Activated naive CD8-positive, alpha-beta T cell treated with anti-CD3 and anti-CD28 coated beads, Interleukin-2, amount 10 ng/mL, durations not matched to agents 7 days and 5 days (primary cell): Measurements from ENCODE around the gene USP13. TPM values are rescaled to one million over a fixed set of nuclear protein-coding genes. Genes with fewer than 3 reads are reported as not detected.

Experiments
- ATAC-seq: fragments of 150-1000 bp; cut with Tn5 transposase; one replicate; pipeline ENCODE4 v1.10.0; 2021; ENCODE audit warnings: low read depth, moderate library complexity
- POLR2A ChIA-PET: fragments of 350-600 bp; sonication (Branson Sonifier 250); formaldehyde crosslinking; loops from one replicate; lab custom pipeline; 2021; ENCODE audit warnings: antibody characterized with exemption; lab: Charles Lee
- DNase-seq: peaks from one replicate; pipeline ENCODE4 v3.0.0; 2021
- H3K27ac Mint-ChIP-seq: one replicate; pipeline ENCODE4 v1.8.0; 2022; ENCODE audit warnings: mild to moderate bottlenecking, mixed read lengths
- H3K27me3 Mint-ChIP-seq: one replicate; pipeline ENCODE4 v1.8.0; 2022; ENCODE audit warnings: mild to moderate bottlenecking, moderate library complexity, mixed read lengths
- H3K36me3 Mint-ChIP-seq: one replicate; pipeline ENCODE4 v1.8.0; 2021; ENCODE audit warnings: mild to moderate bottlenecking, mixed read lengths
- H3K4me1 Mint-ChIP-seq: one replicate; pipeline ENCODE4 v1.8.0; 2021; ENCODE audit warnings: mixed read lengths
- H3K4me3 Mint-ChIP-seq: one replicate; pipeline ENCODE4 v1.8.0; 2022; ENCODE audit warnings: mild to moderate bottlenecking, moderate library complexity, mixed read lengths
- H3K9me3 Mint-ChIP-seq: one replicate; pipeline ENCODE4 v1.8.0; 2021; ENCODE audit warnings: mixed read lengths
- total RNA-seq, 2 experiments: library from RNA; stranded (reverse); gene quantifications; one replicate each; pipeline ENCODE4 v1.2.3, GENCODE V29; 2021

USP13 gene
- total RNA-seq, 2 experiments from 2014 or later = 7.1 to 8.4 TPM

DNA sequence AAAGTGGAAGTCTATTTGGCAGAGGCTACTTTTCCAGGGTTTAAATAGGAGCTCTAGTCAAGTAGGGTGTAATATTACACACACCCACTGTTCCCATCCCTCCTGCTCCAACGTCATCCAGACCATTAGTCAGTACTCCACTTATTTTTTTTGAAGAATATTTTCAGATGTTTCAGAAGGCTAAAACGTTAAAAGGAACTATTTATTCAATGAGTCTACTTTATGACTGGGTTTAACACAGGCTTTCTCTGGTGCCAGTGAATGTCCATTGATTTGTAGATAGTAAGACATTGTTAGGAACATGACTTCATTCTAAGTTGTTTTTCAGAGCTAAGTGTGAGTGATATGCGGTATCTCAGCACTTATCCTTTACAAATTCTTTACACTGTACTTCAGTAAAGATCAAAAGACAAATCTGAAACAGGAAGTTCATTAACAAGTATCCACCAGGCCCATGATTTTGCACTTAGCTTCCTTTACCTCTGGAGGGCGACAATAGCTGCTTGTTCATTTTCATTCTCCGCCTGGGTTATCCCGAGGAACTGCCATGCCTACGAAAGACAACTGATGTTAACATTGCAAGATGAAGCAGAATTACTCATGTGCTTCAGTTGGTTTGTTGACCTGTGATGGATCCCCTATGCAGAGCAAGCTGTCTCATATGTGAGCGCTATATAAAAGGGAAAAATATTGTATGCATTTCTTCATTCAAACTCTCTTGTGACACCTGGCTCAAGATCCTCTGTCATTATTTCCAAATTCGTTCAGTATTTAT lies 158.7 kb downstream of the USP13 start:
- POLR2A ChIA-PET = no interaction called here
- no peak for ATAC-seq
- no peak for DNase-seq
- no peaks in the 10 kb centered on the region for H3K9me3 Mint-ChIP-seq
- no peaks in the 10 kb centered on the region for H3K36me3 Mint-ChIP-seq
- no peak overlapping the region for H3K4me3 Mint-ChIP-seq
- no peak overlapping the region for H3K27ac Mint-ChIP-seq
- H3K4me1 Mint-ChIP-seq = peaks cover 2% of the 10 kb centered on the region
- H3K27me3 Mint-ChIP-seq = no peaks in the 10 kb centered on the region

DNA sequence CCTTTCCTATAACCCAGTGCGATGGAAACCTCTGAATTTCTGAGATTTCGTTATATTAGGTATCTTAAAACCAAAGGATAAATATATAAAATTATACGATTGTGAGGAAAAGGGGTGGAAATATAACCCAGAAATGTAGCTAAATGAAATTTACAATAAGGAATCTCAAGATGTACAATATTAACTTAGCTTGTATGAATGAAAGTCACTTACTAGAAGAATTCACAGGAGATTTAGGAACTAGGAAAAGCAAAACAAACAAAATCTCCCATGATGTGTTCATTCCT lies 159.2 kb downstream of the USP13 start:
- no peak for DNase-seq
- no peak overlapping the region for H3K27ac Mint-ChIP-seq
- no peaks in the 10 kb centered on the region for H3K9me3 Mint-ChIP-seq
- H3K4me3 Mint-ChIP-seq = no peak overlapping the region
- no peaks in the 10 kb centered on the region for H3K36me3 Mint-ChIP-seq
- ATAC-seq = no peak
- H3K27me3 Mint-ChIP-seq = no peaks in the 10 kb centered on the region
- peaks cover 2% of the 10 kb centered on the region for H3K4me1 Mint-ChIP-seq
- POLR2A ChIA-PET = no interaction called here

DNA sequence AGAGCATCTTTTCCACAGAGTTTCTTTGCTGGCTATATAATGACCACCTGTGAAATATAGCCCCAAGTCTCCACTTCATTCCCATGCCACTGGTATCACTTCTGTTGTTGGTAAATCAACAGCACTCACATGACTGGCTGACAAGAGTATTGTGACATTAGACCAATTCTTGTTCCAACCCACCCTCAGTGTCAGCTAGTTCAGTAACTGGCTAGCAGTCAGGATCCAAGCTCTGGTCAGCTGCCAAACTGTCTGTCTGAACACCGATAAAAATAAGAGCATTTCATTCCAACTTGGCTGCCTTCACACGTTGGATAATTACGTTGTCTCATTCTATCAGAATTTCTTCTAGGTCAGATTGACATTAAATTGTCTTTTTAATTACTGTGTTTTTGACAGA lies 166.5 kb downstream of the USP13 start:
- Mint-ChIP-seq H3K9me3 (no peaks in the 10 kb centered on the region), H3K4me3 (no peak overlapping the region), H3K27ac (no peak overlapping the region), H3K36me3 (no peaks in the 10 kb centered on the region), H3K27me3 (peaks cover 8% of the 10 kb centered on the region), H3K4me1 (no peaks in the 10 kb centered on the region)
- POLR2A ChIA-PET = no interaction called here
- DNase-seq = no peak
- ATAC-seq = no peak

DNA sequence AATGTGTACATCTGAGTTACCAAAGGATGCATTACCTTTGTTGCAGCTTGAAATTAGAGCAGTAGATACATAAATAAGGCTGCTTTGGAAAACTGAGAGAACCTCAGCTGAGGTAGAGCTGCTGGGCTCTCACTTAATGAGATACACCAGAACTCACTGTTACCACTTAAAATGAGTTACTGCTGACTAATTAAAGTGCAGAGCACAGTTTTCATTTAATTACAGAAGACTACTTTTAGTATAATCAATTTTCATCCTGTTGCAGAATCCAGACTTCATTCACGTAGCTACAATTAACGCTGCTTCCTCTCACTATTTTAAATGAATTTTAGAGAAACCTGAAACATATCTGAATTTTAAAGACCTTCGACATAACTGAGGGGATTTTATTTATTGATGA lies 169.5 kb downstream of the USP13 start:
- H3K36me3 Mint-ChIP-seq = no peaks in the 10 kb centered on the region
- peaks cover 10% of the 10 kb centered on the region for H3K27me3 Mint-ChIP-seq
- no peak overlapping the region for H3K4me3 Mint-ChIP-seq
- no peak overlapping the region for H3K27ac Mint-ChIP-seq
- ATAC-seq = no peak
- H3K9me3 Mint-ChIP-seq = no peaks in the 10 kb centered on the region
- no peak for DNase-seq
- no peaks in the 10 kb centered on the region for H3K4me1 Mint-ChIP-seq
- POLR2A ChIA-PET = no interaction called here

DNA sequence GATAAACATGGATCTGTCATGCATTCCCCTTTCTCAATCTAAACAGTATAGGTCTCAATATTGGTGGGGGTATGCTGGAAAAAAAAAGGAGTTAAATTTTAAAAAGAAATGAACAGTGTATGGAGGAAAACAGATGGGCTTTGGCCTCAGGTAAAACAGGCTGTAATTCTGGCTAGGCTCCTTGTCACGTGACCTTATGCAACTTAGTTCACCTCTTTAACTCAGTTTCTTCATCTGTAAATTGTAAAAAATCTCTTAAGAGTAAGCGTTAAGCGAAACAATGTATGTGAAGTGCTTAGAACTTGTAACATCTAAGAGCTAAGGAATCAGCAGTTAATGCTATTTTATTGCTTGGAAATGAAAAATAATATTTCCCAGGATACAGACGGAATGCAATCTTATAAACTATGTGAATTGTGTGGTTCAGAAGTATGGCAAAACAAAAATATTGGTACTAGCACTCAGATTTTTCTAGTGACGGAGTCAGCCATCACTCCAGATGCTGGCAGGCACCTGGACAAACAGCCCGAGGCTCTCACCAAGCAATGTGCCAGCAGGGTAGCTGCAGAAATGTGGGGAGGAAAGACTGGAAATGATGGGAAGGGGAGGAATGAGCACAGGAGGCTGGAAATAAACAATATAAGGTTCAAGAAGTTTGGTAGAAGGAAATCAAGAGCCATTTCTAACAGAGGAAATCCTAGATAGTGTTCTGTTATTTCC lies 172.8 kb downstream of the USP13 start:
- POLR2A ChIA-PET = no interaction called here

DNA sequence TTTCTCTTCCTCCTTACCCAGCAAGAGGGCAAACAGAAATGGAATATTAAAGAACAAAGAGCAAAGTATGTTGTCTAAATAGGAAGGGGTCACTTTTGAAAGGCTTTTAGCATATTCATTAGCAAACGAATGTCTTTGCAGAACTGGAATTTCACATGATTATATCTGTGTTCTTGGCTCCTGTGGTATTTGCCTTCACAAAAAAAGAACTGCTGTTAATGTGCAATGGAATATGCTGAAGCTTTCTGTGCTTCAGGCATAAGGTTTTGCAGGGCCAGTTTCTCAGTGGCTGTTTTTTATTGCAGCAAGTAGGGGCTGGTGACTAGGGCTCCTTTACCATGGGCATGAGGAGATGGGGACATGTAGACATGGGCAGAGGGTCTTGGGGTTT lies 173.4 kb downstream of the USP13 start:
- Mint-ChIP-seq H3K4me3 (no peak overlapping the region), H3K27ac (no peak overlapping the region), H3K4me1 (no peaks in the 10 kb centered on the region), H3K36me3 (no peaks in the 10 kb centered on the region), H3K27me3 (peaks cover 9% of the 10 kb centered on the region), H3K9me3 (no peaks in the 10 kb centered on the region)
- ATAC-seq = no peak
- POLR2A ChIA-PET = no interaction called here
- DNase-seq = no peak

More for the DNA sequence above, 172.8 kb downstream of the USP13 start:
- ATAC-seq (no peak), DNase-seq (no peak)
- no peak overlapping the region for H3K27ac Mint-ChIP-seq
- no peaks in the 10 kb centered on the region for H3K9me3 Mint-ChIP-seq
- H3K4me3 Mint-ChIP-seq = no peak overlapping the region
- no peaks in the 10 kb centered on the region for H3K36me3 Mint-ChIP-seq
- H3K27me3 Mint-ChIP-seq = peaks cover 9% of the 10 kb centered on the region
- no peaks in the 10 kb centered on the region for H3K4me1 Mint-ChIP-seq

DNA sequence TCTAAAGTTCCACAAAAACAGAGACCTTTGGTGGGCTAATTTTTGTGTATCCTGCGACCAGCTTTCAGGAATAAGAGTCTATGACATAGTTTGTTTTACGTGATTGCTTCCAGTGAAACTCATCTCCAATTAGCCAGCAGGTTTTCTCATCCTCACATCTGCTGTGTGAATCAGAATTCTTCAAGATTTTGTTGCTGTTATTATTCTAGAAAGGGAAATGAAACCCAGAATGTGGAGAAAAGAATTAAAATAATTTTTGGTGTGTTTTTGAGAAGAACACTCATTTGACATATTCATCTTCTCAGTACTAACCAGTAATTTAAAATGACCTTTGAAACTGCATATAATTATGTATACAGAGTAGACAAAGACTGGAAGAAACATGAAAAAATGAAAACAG lies 175.9 kb downstream of the USP13 start:
- ATAC-seq (no peak), DNase-seq (no peak)
- H3K36me3 Mint-ChIP-seq = no peaks in the 10 kb centered on the region
- no peak overlapping the region for H3K27ac Mint-ChIP-seq
- no peaks in the 10 kb centered on the region for H3K4me1 Mint-ChIP-seq
- POLR2A ChIA-PET = no interaction called here
- peaks cover 5% of the 10 kb centered on the region for H3K27me3 Mint-ChIP-seq
- no peak overlapping the region for H3K4me3 Mint-ChIP-seq
- no peaks in the 10 kb centered on the region for H3K9me3 Mint-ChIP-seq

DNA sequence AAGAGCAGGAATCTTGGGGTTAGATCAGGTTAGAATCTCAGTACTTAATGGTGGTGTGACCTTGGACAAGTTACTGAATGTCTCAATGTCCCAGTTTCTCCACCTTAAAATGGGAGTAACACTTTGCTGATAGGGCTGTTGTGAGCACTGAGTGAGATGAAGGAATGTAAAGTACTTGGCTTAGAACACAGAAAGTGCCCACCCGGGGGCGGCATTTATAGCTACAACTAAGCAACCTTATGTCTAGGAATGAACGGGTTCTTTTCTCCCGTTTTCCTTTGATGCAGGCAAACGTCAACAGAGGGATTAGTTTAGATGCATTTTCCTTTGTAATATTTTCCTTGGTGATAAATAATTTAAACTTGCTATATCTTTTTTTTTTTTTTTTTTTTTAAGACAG lies 176.6 kb downstream of the USP13 start:
- Mint-ChIP-seq H3K36me3 (no peaks in the 10 kb centered on the region), H3K9me3 (no peaks in the 10 kb centered on the region), H3K4me3 (no peak overlapping the region), H3K27ac (no peak overlapping the region), H3K4me1 (no peaks in the 10 kb centered on the region), H3K27me3 (peaks cover 5% of the 10 kb centered on the region)
- POLR2A ChIA-PET = no interaction called here
- no peak for ATAC-seq
- no peak for DNase-seq

DNA sequence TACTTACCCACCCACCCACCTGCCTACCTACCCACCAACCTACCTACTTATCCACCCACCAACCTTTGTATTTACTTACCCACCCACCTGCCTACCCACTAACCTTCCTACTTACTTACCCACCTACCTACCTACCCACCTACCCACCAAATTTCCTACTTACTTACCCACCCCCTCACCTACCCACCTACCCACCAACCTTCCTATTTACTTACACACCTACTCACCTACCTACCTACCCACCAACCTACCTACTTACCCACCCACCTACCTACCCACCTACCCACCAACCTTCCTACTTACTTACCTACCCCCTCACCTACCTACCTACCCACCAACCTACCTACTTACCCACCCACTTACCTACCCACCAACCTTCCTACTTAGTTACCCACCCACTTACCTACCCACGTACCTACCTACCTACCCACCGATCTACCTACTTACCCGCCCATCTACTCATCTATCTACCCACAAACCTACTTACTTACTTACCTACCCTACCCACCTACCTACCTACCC lies 179.6 kb downstream of the USP13 start:
- POLR2A ChIA-PET = no interaction called here
- H3K36me3 Mint-ChIP-seq = no peaks in the 10 kb centered on the region
- H3K27ac Mint-ChIP-seq = no peak overlapping the region
- H3K4me1 Mint-ChIP-seq = no peaks in the 10 kb centered on the region
- H3K27me3 Mint-ChIP-seq = peaks cover 2% of the 10 kb centered on the region
- DNase-seq (no peak), ATAC-seq (no peak)
- H3K4me3 Mint-ChIP-seq = no peak overlapping the region
- H3K9me3 Mint-ChIP-seq = no peaks in the 10 kb centered on the region

DNA sequence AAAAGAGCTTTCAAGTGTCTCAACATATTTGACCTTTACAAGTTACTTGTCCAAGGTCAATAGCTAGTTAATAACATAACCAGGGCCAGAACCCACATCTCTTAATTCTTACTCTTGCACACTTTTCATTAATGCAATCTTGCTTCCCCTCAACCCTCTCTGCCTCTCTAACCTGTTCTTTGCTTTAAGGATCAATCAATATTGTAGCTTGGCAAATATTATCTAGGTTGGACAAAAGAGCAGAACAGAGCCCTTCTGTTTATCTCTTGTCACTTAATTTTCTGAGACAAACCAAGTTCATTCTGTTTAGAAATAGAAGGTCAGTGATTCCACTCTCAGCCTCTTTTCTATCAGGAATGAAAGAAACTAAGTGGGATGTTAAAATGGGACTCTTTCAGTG lies 180.5 kb downstream of the USP13 start:
- no peak overlapping the region for H3K4me3 Mint-ChIP-seq
- H3K27me3 Mint-ChIP-seq = peaks cover 2% of the 10 kb centered on the region
- no peak for DNase-seq
- H3K36me3 Mint-ChIP-seq = no peaks in the 10 kb centered on the region
- POLR2A ChIA-PET = no interaction called here
- no peak for ATAC-seq
- no peaks in the 10 kb centered on the region for H3K9me3 Mint-ChIP-seq
- no peak overlapping the region for H3K27ac Mint-ChIP-seq
- H3K4me1 Mint-ChIP-seq = no peaks in the 10 kb centered on the region

DNA sequence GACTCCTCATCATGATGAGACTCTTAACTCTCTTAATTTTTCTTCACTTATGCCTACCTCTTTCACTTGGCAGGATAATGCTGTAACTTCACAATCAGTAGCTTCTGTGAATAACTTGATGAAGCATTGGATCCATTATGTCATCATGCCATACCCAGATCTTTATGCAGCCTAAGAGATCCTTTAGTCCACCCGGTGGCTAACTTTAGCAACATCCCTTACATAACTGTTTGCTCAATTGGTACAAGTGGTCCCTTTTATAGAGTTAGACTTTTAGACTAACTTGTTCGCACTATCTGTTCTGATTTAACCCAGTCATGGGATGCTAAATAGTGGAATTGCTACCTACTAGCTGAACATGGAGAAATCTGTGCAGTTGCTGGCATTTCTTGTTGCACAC lies 184.5 kb downstream of the USP13 start:
- Mint-ChIP-seq H3K27me3 (no peaks in the 10 kb centered on the region), H3K4me1 (no peaks in the 10 kb centered on the region), H3K27ac (no peak overlapping the region), H3K9me3 (no peaks in the 10 kb centered on the region), H3K4me3 (no peak overlapping the region), H3K36me3 (no peaks in the 10 kb centered on the region)
- DNase-seq = no peak
- no peak for ATAC-seq
- POLR2A ChIA-PET = no interaction called here

Other genes starting within 250 kb of the USP13 start
- gene GNB4, start 201.6 kb upstream of the USP13 start, total RNA-seq = 1 to 10 TPM; 6.2 to 7.1 TPM
- 10 to 100 TPM; 72.1 to 74.4 TPM for gene ACTL6A, start 90.1 kb upstream of the USP13 start, total RNA-seq
- gene MRPL47, start 48.4 kb upstream of the USP13 start, total RNA-seq = 10 to 100 TPM; 30.1 to 30.4 TPM
- 10 to 100 TPM; 80.7 to 89.1 TPM for gene NDUFB5, start 48.2 kb upstream of the USP13 start, total RNA-seq